ENCODE data around the gene PTMA.

DNA sequence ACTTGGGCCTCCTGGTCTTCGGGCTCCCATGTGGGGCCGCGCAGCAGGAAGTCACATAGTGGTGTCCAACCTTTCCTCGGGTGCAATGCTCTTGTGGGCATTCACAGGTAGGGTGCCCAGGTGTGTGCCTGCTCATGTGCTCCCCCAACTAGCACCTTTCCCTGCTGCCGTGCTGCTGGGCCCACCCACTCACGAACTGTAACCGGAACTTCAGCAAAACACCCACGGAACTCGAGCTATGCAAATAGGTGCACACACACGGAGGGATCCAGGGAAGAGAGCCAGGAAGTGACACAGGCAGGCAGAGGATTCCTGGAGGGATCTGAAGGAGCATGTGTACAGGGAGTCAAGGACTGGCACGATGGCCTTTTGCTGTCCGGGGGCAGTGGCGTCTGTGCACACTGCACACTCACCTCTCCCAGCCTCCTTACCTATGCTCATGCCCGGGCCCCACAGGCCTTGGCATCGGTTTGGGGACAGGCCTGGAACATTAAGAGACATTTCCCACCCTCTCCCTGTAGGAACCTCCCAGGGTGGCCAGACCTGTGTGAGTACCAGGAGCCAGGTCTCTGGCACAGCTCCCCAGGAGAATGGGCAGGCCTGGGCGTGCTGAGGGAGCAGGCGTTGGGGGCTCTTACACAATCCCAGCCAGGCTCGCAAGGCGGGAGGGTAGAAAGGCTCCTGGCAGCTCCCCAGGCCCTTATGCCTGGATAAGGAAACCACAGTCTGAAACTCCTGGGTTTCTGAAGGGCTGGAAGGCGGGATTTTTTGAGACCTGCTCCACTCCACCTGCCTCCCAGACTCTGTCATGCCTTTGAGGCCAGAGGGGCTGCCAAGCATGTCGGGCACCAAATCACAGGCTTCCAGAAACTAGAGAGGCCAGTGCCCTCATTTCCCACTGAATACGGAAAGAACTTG, 6.6 kb upstream of the PTMA start:
- TF ChIP-seq CTCF (IDR thresholded peaks at IDR 0.05) (no peak), POLR2A (IDR thresholded peaks at IDR 0.05) (no peak), EP300 (IDR thresholded peaks at IDR 0.05; ENCODE audit: low read depth) (no peak), POLR2AphosphoS5 (IDR thresholded peaks at IDR 0.05) (no peak)

Measured in transverse colon (tissue), 4 donors.